HepG2 (cell line): ENCODE data around the gene MEGF6. TPM values are rescaled to one million over a fixed set of nuclear protein-coding genes. Genes with fewer than 3 reads are reported as not detected.

Experiments
- ATAC-seq: fragments of 200-7000 bp; cut with Tn5 transposase; 3 replicates; pipeline ENCODE4 v1.9.1; 2020; ENCODE audit warnings: mild to moderate bottlenecking, moderate library complexity
- BruUV-seq: library from RNA; stranded (reverse); fragments of 400-500 nt; replicated peaks from 2 replicates; lab custom pipeline; 2021; lab: Mats Ljungman, UMichigan
- CTCF ChIA-PET: fragments of 300-600 bp; formaldehyde crosslinking; extraction: SDS; loops from one replicate; lab custom pipeline; 2021; ENCODE audit warnings: low total read pairs, inconsistent platforms, low intra/inter-chr PET ratio; lab: Yijun Ruan, JAX
- POLR2A ChIA-PET: fragments of 350-600 bp; sonication (Branson Sonifier 250); formaldehyde crosslinking; loops from one replicate; lab custom pipeline; 2020; ENCODE audit warnings: antibody characterized with exemption, inconsistent platforms; lab: Yijun Ruan, JAX
- DNase-seq: peaks from one replicate; pipeline ENCODE4 v3.0.0-alpha.2; 2015; ENCODE audit warnings: low spot score
- FAIRE-seq: peaks from 3 replicates; lab custom pipeline; 2011; peaks lifted over from hg19 to GRCh38; lab: Jason Lieb, UNC
- H2AFZ ChIP-seq: one replicate; pipeline ENCODE4 v1.6.1; 2011; ENCODE audit warnings: low read length, inconsistent platforms
- H3K27ac ChIP-seq: fragments of 300-600 bp; 3 replicates; pipeline ENCODE4 v1.8.0; 2011; ENCODE audit warnings: mixed run types, mild to moderate bottlenecking, mixed read lengths, low read length, inconsistent platforms; ENCODE audit not compliant: insufficient read depth; ENCODE audit errors: extremely low read length
- H3K27me3 ChIP-seq, 2 experiments: fragments of 200-600 bp in 1 of 2; 2 replicates in 1 of 2; 3 replicates in 1 of 2; pipeline versions ENCODE4 v1.6.0 to v1.8.0; 2011; ENCODE audit warnings: low read length in 2 of 2, mild to moderate bottlenecking in 2 of 2, moderate library complexity in 2 of 2, inconsistent platforms in 1 of 2; ENCODE audit not compliant: insufficient read depth in 2 of 2, control insufficient read depth in 1 of 2
- H3K36me3 ChIP-seq, 2 experiments: fragments of 200-600 bp in 1 of 2; replicated peaks in 1 of 2; 2 replicates in 1 of 2; 3 replicates in 1 of 2; pipeline versions ENCODE4 v1.5.1 to v1.8.0; 2011; ENCODE audit warnings: low read length in 2 of 2, inconsistent platforms in 1 of 2; ENCODE audit not compliant: insufficient read depth in 2 of 2, control insufficient read depth in 1 of 2
- H3K4me1 ChIP-seq: 2 replicates; pipeline ENCODE4 v1.5.1; 2012; ENCODE audit warnings: low read length, inconsistent platforms; ENCODE audit not compliant: insufficient read depth
- H3K4me2 ChIP-seq: 2 replicates; pipeline ENCODE4 v1.6.0; 2011; ENCODE audit warnings: low read depth, low read length, inconsistent platforms
- H3K4me3 ChIP-seq, 3 experiments: fragments of 200-600 bp in 1 of 3; sonication (generic), shearing (Covaris generic) in 1 of 3; replicated peaks in 1 of 3; 2 replicates each; pipeline ENCODE4 v1.5.1; 2011 to 2016; ENCODE audit warnings: low read length in 3 of 3, inconsistent platforms in 2 of 3, low read depth in 2 of 3, mild to moderate bottlenecking in 2 of 3, control low read depth in 1 of 3, mixed read lengths in 1 of 3; ENCODE audit not compliant: insufficient read depth in 1 of 3
- H3K79me2 ChIP-seq: one replicate; pipeline ENCODE4 v1.6.1; 2011; ENCODE audit warnings: low read length, inconsistent platforms; ENCODE audit not compliant: insufficient read depth
- H3K9ac ChIP-seq: 2 replicates; pipeline ENCODE4 v1.6.0; 2011; ENCODE audit warnings: mild to moderate bottlenecking, low read depth, low read length, inconsistent platforms; ENCODE audit not compliant: insufficient read depth
- H3K9me3 ChIP-seq: 2 replicates; pipeline ENCODE4 v1.5.1; 2012; ENCODE audit warnings: mild to moderate bottlenecking, low read length
- H4K20me1 ChIP-seq: 2 replicates; pipeline ENCODE4 v1.6.0; 2011; ENCODE audit warnings: inconsistent platforms, mild to moderate bottlenecking, low read length, moderate library complexity; ENCODE audit not compliant: insufficient read depth
- AGO2 ChIP-seq: fragments of 200-400 bp; formaldehyde crosslinking; optimal IDR thresholded peaks from 2 replicates; pipeline ENCODE3; 2017; ENCODE audit warnings: mild to moderate bottlenecking, low read depth, low read length, moderate library complexity
- HNRNPLL ChIP-seq: fragments of 200-400 bp; formaldehyde crosslinking; IDR thresholded peaks from 2 replicates; pipeline ENCODE4 v1.6.1; 2017; ENCODE audit warnings: mild to moderate bottlenecking, low read depth, low read length; ENCODE audit not compliant: poor library complexity, severe bottlenecking
- ISX ChIP-seq: sonication (generic); formaldehyde crosslinking; conservative IDR thresholded peaks from 2 replicates; pipeline ENCODE4 v1.5.0; 2020; ENCODE audit warnings: missing genetic modification reagents
- MATR3 ChIP-seq: sonication (generic); formaldehyde crosslinking; IDR thresholded peaks from 2 replicates; pipeline ENCODE4 v1.4.0; 2020; ENCODE audit warnings: missing genetic modification reagents
- RFX5 ChIP-seq: IDR thresholded peaks from 2 replicates; pipeline ENCODE4 v1.6.1; 2011; ENCODE audit warnings: low read depth, low read length, improper control_type of control experiment
- SOX13 ChIP-seq, 3 experiments: fragments of 450-650 bp in 1 of 3; sonication (generic) in 1 of 3; formaldehyde crosslinking in 1 of 3; IDR thresholded peaks in 2 of 3; conservative IDR thresholded peaks in 1 of 3; 2 replicates each; pipeline versions ENCODE4 v1.5.0 to v1.6.1; 2016 to 2020; ENCODE audit warnings: antibody characterized with exemption in 1 of 3, mild to moderate bottlenecking in 1 of 3, missing compliant biosample characterization in 1 of 3, missing genetic modification reagents in 1 of 3, moderate library complexity in 1 of 3
- STAG1 ChIP-seq: sonication (generic); formaldehyde crosslinking; IDR thresholded peaks from 2 replicates; pipeline ENCODE4 v1.4.0; 2020; ENCODE audit warnings: missing genetic modification reagents
- STAT5B ChIP-seq: sonication (generic); formaldehyde crosslinking; IDR thresholded peaks from 2 replicates; pipeline ENCODE4 v1.4.0; 2020; ENCODE audit warnings: missing genetic modification reagents
- THYN1 ChIP-seq: sonication (generic); formaldehyde crosslinking; IDR thresholded peaks from 2 replicates; pipeline ENCODE4 v1.8.1; 2023; ENCODE audit warnings: low read depth, mild to moderate bottlenecking, moderate library complexity, missing genetic modification reagents, borderline replicate concordance
- ZNF354B ChIP-seq: sonication (generic); formaldehyde crosslinking; IDR thresholded peaks from 2 replicates; pipeline ENCODE4 v1.8.0; 2022; ENCODE audit warnings: mild to moderate bottlenecking, missing genetic modification reagents
- WGBS: methylation state at CpG from one replicate; pipeline ENCODE4 v1.1.6; 2017; ENCODE audit warnings: low lambda C conversion rate; 5-methylcytosine and 5-hydroxymethylcytosine counted together
- in situ Hi-C: cut with HindIII; loops from 2 replicates; pipeline ENCODE4 v1.10.0; 2017; ENCODE audit warnings: low pct_unique_long_range_greater_than_20kb; ENCODE audit not compliant: extremely low pct_ligation_motif_present
- intact Hi-C: fragments of 100-400 bp; cut with micrococcal nuclease; formaldehyde crosslinking; loops from one replicate; pipeline ENCODE4 v1.10.0; 2022; ENCODE audit not compliant: unreplicated experiment
- polyA plus RNA-seq, 8 experiments: library from polyadenylated mRNA; depleted of rRNA in 3 of 8; stranded (reverse) in 7 of 8; unstranded in 1 of 8; fragments of >200 nt; fragmentation: Illumina TruSeq in 4 of 8; extraction: Trizol in 4 of 8; gene quantifications; 2 replicates each; pipeline versions ENCODE4 v1.2.1 to v1.2.3, GENCODE V29; 2011 to 2016; ENCODE audit warnings: low read depth in 4 of 8, missing spikeins in 1 of 8, mixed read lengths in 1 of 8; ENCODE audit not compliant: insufficient read depth in 1 of 8
- total RNA-seq, 5 experiments: library from RNA; depleted of rRNA; stranded (reverse); fragments of >200 nt; fragmentation: Illumina TruSeq; extraction: Trizol; gene quantifications; 2 replicates each; pipeline ENCODE4 v1.2.3, GENCODE V29; 2016; ENCODE audit warnings: low read depth in 1 of 5
- TF ChIP-seq, protein P1 (sequence below): sonication (generic); formaldehyde crosslinking; IDR thresholded peaks from 2 replicates; pipeline ENCODE4 v1.4.0; 2020; ENCODE audit warnings: missing genetic modification reagents, borderline replicate concordance

The MEGF6 gene
- total and polyA plus RNA-seq, 2 of the 13 experiments (the other 11 are each of a cell fraction or from before 2014, with no cell fraction given): 1.9 TPM

GRCh38 chr1:3500265-3500835, 111.0 kb downstream of the MEGF6 start:
- Histone ChIP-seq H3K4me1 (no peaks in the 10 kb centered on the region), H4K20me1 (peaks cover 7% of the 10 kb centered on the region; the same call in 1 of the 2 replicates), H3K27me3 (peaks cover 10 to 40% of the 10 kb centered on the region in 2 experiments; a peak in 4 of 5 replicates), H3K36me3 (no peaks in the 10 kb centered on the region), H3K9ac (no peak overlapping the region), H2AFZ (no peak overlapping the region), H3K4me2 (no peak overlapping the region), H3K4me3 (no peak overlapping the region), H3K9me3 (no peaks in the 10 kb centered on the region), H3K27ac (no peak overlapping the region), H3K79me2 (no peaks in the 10 kb centered on the region)
- FAIRE-seq: no peak
- TF ChIP-seq RFX5: no peak
- TF ChIP-seq AGO2: peak; percentile 10
- no peak for TF ChIP-seq ISX (CRISPR knock-in tag)
- TF ChIP-seq MATR3 (CRISPR knock-in tag): no peak
- in situ Hi-C loops (no loop called here), intact Hi-C loops (no loop called here)
- 63% methylated on average over 18 of the region's 32 CpGs for WGBS
- POLR2A ChIA-PET: no interaction called here
- BruUV-seq: no TSS peak
- ATAC-seq: no peak
- DNase-seq: no peak
- CTCF ChIA-PET: no interaction called here

DNA sequence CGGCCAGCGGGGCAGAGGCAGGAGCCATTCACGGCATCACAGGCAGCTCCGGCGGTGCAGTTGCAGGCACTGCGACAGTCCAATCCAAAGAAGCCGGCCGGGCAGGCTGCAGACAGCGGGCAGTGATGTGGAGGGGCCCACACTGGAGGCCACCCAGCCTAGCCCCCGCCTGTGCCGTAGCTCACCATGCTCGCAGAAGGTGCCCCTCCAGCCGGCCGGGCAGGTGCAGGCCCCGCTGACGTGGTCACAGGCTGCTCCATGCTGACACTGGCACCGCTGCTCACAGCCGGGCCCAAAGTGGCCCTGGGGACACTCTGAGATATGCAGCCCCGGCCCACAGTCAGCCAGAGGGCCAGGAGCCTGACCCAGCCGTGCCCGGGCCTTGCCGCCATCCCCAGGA, 111.7 kb downstream of the MEGF6 start:
- no peak overlapping the region for H3K27ac ChIP-seq
- CTCF ChIA-PET: no interaction called here
- no peaks in the 10 kb centered on the region for H3K9me3 ChIP-seq
- no peak overlapping the region for H3K4me3 ChIP-seq
- peaks cover 10 to 42% of the 10 kb centered on the region in 2 experiments; a peak in 4 of 5 replicates for H3K27me3 ChIP-seq
- intact Hi-C loops: no loop called here
- DNase-seq (no peak), FAIRE-seq (no peak), ATAC-seq (no peak)
- POLR2A ChIA-PET: no interaction called here
- TF ChIP-seq THYN1 (CRISPR knock-in tag) (no peak), ZNF354B (CRISPR knock-in tag) (no peak), STAG1 (CRISPR knock-in tag) (no peak), SOX13 (IDR thresholded peaks at IDR 0.05) (no peak), SOX13 (CRISPR knock-in tag; conservative IDR thresholded peaks at IDR 0.05 in 1 of 2, IDR thresholded peaks at IDR 0.05 in 1 of 2) (no peak), STAT5B (CRISPR knock-in tag) (no peak), HNRNPLL (peak; percentile 3)
- TF ChIP-seq, protein P1, sequence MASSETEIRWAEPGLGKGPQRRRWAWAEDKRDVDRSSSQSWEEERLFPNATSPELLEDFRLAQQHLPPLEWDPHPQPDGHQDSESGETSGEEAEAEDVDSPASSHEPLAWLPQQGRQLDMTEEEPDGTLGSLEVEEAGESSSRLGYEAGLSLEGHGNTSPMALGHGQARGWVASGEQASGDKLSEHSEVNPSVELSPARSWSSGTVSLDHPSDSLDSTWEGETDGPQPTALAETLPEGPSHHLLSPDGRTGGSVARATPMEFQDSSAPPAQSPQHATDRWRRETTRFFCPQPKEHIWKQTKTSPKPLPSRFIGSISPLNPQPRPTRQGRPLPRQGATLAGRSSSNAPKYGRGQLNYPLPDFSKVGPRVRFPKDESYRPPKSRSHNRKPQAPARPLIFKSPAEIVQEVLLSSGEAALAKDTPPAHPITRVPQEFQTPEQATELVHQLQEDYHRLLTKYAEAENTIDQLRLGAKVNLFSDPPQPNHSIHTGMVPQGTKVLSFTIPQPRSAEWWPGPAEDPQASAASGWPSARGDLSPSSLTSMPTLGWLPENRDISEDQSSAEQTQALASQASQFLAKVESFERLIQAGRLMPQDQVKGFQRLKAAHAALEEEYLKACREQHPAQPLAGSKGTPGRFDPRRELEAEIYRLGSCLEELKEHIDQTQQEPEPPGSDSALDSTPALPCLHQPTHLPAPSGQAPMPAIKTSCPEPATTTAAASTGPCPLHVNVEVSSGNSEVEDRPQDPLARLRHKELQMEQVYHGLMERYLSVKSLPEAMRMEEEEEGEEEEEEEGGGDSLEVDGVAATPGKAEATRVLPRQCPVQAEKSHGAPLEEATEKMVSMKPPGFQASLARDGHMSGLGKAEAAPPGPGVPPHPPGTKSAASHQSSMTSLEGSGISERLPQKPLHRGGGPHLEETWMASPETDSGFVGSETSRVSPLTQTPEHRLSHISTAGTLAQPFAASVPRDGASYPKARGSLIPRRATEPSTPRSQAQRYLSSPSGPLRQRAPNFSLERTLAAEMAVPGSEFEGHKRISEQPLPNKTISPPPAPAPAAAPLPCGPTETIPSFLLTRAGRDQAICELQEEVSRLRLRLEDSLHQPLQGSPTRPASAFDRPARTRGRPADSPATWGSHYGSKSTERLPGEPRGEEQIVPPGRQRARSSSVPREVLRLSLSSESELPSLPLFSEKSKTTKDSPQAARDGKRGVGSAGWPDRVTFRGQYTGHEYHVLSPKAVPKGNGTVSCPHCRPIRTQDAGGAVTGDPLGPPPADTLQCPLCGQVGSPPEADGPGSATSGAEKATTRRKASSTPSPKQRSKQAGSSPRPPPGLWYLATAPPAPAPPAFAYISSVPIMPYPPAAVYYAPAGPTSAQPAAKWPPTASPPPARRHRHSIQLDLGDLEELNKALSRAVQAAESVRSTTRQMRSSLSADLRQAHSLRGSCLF (CRISPR knock-in tag): no peak
- no peak overlapping the region for H3K9ac ChIP-seq
- WGBS: no CpG with 5 or more reads among the region's 22 CpGs
- in situ Hi-C loops: no loop called here
- no peak overlapping the region for H2AFZ ChIP-seq
- H3K4me2 ChIP-seq: no peak overlapping the region
- no peaks in the 10 kb centered on the region for H3K4me1 ChIP-seq
- no TSS peak for BruUV-seq
- H3K79me2 ChIP-seq: no peaks in the 10 kb centered on the region
- H4K20me1 ChIP-seq: peaks cover 7% of the 10 kb centered on the region; the same call in 1 of the 2 replicates
- H3K36me3 ChIP-seq: no peaks in the 10 kb centered on the region
